SU-DHL-6 (cell line): ENCODE results near the gene SH3RF3.

ENCODE experiments used
- H2AFZ ChIP-seq: fragments of 200-600 bp; sonication (generic); 2 replicates; pipeline ENCODE4 v1.6.1; 2014; ENCODE audit warnings: low read depth, mild to moderate bottlenecking, moderate library complexity, mixed read lengths, antibody characterized with exemption, low read length; ENCODE audit not compliant: severe bottlenecking
- H3F3A ChIP-seq: fragments of 200-600 bp; shearing (Covaris generic); 2 replicates; pipeline ENCODE4 v1.6.0; 2016; ENCODE audit warnings: antibody characterized with exemption, mild to moderate bottlenecking; ENCODE audit not compliant: insufficient read depth
- H3K27ac ChIP-seq: fragments of 200-600 bp; sonication (generic); 2 replicates; pipeline ENCODE4 v1.5.1; 2016; ENCODE audit warnings: low read depth, mild to moderate bottlenecking, low read length, moderate library complexity, mixed read lengths
- H3K27me3 ChIP-seq: fragments of 200-600 bp; sonication (generic), shearing (Covaris generic); 2 replicates; pipeline ENCODE4 v1.6.0; 2014; ENCODE audit warnings: mild to moderate bottlenecking, low read length
- H3K36me3 ChIP-seq: fragments of 200-600 bp; sonication (generic); 2 replicates; pipeline ENCODE4 v1.6.1; 2014; ENCODE audit warnings: mild to moderate bottlenecking, low read length, mixed read lengths
- H3K4me2 ChIP-seq: fragments of 300-600, 200-600 bp; shearing (Covaris generic), sonication (generic); 2 replicates; pipeline ENCODE4 v1.6.0; 2014; ENCODE audit warnings: low read length, low read depth, mild to moderate bottlenecking; ENCODE audit not compliant: poor library complexity, severe bottlenecking
- H3K4me3 ChIP-seq: fragments of 200-600 bp; sonication (generic); 2 replicates; pipeline ENCODE4 v1.5.1; 2014; ENCODE audit warnings: antibody characterized with exemption, low read length, mild to moderate bottlenecking, mixed read lengths; ENCODE audit not compliant: insufficient read depth, poor library complexity, severe bottlenecking
- H3K79me2 ChIP-seq: fragments of 200-600 bp; sonication (generic); 2 replicates; pipeline ENCODE4 v1.6.1; 2014; ENCODE audit warnings: mild to moderate bottlenecking, low read length, moderate library complexity; ENCODE audit not compliant: insufficient read depth
- H3K9ac ChIP-seq: fragments of 200-600 bp; sonication (generic); 2 replicates; pipeline ENCODE4 v1.7.0; 2014; ENCODE audit warnings: mild to moderate bottlenecking, low read length
- H3K9me2 ChIP-seq: fragments of 200-600 bp; sonication (generic); replicated peaks from 2 replicates; pipeline ENCODE4 v1.6.1; 2014; ENCODE audit warnings: low read length; ENCODE audit not compliant: insufficient read depth
- H3K9me3 ChIP-seq: fragments of 200-600 bp; sonication (generic); 2 replicates; pipeline ENCODE4 v1.6.1; 2014; ENCODE audit warnings: low read length, mixed read lengths; ENCODE audit not compliant: insufficient read depth
- H4K20me1 ChIP-seq: fragments of 200-600 bp; sonication (generic); 2 replicates; pipeline ENCODE4 v1.6.1; 2014; ENCODE audit warnings: low read depth, mild to moderate bottlenecking, antibody characterized with exemption, low read length, moderate library complexity, mixed read lengths
- EZH2phosphoT487 ChIP-seq: fragments of 200-600 bp; sonication (generic), shearing (Covaris generic); conservative IDR thresholded peaks from 2 replicates; pipeline ENCODE4 v1.6.1; 2018; ENCODE audit warnings: mild to moderate bottlenecking, antibody characterized with exemption, low read length, moderate library complexity, mixed read lengths
- TF ChIP-seq, protein P1 (sequence below): fragments of 200-600 bp; sonication (generic); IDR thresholded peaks from one replicate; pipeline ENCODE4 v1.5.1; 2017; ENCODE audit warnings: antibody characterized with exemption, mild to moderate bottlenecking, low read length, moderate library complexity; ENCODE audit not compliant: insufficient read depth, poor library complexity, severe bottlenecking

Gene SH3RF3

DNA sequence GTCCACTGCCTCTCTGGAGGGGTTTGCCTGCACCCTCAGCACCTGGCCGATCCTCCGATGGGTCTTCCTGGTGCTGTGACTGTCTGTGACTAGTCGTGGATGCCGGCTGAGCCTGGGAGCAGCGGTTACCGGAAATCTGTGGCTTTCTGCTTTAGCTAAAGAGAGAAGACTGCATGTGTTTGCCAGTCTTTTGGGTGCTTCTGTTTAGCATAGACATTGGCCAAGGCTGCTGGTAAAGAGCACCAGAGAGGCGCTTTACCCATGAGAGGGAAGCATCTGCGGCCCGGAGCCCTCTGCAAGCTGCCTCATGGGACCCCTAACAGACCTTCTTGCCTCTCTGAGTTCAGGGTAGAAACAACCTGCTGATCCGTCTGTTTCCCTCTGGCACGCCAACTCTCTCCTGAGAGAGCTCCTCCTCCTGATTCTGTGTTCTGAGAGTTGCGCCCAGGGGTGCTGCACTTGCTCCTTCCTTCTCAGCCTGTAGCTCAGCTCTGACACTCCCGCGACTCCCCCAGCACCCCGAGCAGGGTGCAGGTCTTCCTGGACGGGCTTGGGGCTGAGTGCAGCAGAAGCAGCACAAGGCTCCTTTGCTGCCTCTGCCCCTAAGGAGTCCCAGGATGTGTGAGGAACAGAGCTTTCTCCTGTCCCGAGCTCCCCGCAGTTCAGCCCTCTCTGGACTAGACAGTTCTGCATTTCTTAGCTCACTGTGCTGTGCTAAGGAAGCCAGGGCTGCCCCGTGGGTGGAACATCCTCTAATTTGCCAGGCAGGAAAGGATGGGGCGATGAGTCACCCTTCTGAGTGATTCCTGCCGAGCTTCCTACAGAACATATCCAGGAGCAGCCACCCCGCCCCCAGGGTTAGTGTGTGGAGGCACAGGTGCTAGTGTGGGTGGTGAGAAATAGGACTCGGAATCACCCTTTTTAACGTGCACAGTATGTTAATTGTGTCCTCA, 203.2 kb downstream of the SH3RF3 start:
- Histone ChIP-seq H3K9me3 (no peaks in the 10 kb centered on the region), H3K27ac (no peak overlapping the region), H3F3A (no peaks in the 10 kb centered on the region), H2AFZ (no peak overlapping the region), H3K9me2 (no peaks in the 10 kb centered on the region), H3K4me3 (no peak overlapping the region), H3K79me2 (no peaks in the 10 kb centered on the region), H3K36me3 (no peaks in the 10 kb centered on the region), H3K9ac (no peak overlapping the region), H4K20me1 (no peaks in the 10 kb centered on the region), H3K27me3 (no peaks in the 10 kb centered on the region), H3K4me2 (no peak overlapping the region)
- TF ChIP-seq EZH2phosphoT487, result no peak
- TF ChIP-seq, protein P1, sequence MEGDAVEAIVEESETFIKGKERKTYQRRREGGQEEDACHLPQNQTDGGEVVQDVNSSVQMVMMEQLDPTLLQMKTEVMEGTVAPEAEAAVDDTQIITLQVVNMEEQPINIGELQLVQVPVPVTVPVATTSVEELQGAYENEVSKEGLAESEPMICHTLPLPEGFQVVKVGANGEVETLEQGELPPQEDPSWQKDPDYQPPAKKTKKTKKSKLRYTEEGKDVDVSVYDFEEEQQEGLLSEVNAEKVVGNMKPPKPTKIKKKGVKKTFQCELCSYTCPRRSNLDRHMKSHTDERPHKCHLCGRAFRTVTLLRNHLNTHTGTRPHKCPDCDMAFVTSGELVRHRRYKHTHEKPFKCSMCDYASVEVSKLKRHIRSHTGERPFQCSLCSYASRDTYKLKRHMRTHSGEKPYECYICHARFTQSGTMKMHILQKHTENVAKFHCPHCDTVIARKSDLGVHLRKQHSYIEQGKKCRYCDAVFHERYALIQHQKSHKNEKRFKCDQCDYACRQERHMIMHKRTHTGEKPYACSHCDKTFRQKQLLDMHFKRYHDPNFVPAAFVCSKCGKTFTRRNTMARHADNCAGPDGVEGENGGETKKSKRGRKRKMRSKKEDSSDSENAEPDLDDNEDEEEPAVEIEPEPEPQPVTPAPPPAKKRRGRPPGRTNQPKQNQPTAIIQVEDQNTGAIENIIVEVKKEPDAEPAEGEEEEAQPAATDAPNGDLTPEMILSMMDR, result no peak

DNA sequence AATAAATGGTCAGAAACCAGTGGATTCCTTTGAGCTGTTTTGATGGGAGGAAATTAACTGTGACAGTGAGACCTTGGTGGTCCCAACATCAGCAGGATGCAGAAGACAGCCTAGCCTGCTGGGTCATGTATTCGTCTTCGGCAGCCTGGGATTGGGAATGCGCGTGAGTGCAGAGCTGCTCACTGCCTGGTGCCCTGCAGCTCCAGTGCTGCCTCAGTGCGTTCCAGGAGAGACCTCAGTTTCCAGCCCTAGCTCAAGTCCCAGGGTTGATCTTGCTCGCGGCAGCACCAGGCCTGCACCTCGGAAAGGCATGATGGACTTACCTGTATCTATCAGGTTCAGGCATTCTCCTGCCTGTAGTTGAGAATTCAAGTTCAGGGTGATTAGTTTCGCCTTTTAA, 203.9 kb downstream of the SH3RF3 start:
- H3K4me3 ChIP-seq, result no peak overlapping the region
- H3K9ac ChIP-seq, result no peak overlapping the region
- TF ChIP-seq, protein P1, result no peak
- TF ChIP-seq EZH2phosphoT487, result no peak
- no peaks in the 10 kb centered on the region for H3K27me3 ChIP-seq
- no peak overlapping the region for H3K27ac ChIP-seq
- no peak overlapping the region for H2AFZ ChIP-seq
- no peaks in the 10 kb centered on the region for H3K9me3 ChIP-seq
- H3K79me2 ChIP-seq, result no peaks in the 10 kb centered on the region
- no peaks in the 10 kb centered on the region for H3K9me2 ChIP-seq
- no peaks in the 10 kb centered on the region for H3K36me3 ChIP-seq
- no peak overlapping the region for H3K4me2 ChIP-seq
- H3F3A ChIP-seq, result no peaks in the 10 kb centered on the region
- no peaks in the 10 kb centered on the region for H4K20me1 ChIP-seq

DNA sequence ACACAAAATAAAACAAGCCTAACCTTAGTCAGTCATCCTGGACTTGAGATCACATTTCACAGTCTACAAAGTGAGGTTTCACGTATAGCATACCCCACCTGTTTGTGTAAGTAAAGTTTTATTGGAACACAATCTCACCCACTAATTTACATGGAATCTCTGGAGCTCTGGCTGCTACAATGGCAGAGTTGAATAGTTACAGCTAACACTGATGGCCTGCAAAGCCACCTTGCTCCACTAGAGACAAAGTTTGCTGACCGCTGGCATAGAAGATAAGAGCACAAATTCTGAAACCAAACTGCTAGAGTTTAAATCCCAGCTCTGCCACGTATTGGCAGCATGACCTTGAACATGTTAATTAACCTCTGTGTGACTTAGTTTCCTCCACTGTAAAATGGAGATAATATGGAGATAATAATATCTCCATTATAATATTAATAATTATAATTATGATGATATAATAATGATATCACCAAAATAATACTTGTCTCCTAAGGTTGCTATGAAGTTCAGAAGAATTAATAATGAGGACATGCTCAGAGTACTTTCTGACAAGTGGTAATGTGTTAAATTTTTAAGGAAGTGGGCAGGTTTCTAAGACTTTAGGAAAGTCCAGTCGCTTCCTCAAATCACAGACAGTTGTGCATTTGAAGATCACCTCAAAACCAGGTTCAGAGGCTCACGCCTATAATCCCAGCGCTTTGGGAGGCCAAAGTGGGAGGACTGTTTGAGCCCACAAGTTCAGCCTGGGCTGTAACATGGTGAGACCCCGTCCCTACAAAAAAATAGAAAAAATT, 204.6 kb downstream of the SH3RF3 start:
- no peak overlapping the region for H3K9ac ChIP-seq
- no peak overlapping the region for H2AFZ ChIP-seq
- H3K79me2 ChIP-seq, result no peaks in the 10 kb centered on the region
- no peaks in the 10 kb centered on the region for H3K27me3 ChIP-seq
- H3K36me3 ChIP-seq, result no peaks in the 10 kb centered on the region
- no peak overlapping the region for H3K27ac ChIP-seq
- H3K9me2 ChIP-seq, result no peaks in the 10 kb centered on the region
- no peak overlapping the region for H3K4me2 ChIP-seq
- no peak for TF ChIP-seq EZH2phosphoT487
- TF ChIP-seq, protein P1, result no peak
- H3K9me3 ChIP-seq, result no peaks in the 10 kb centered on the region
- no peaks in the 10 kb centered on the region for H3F3A ChIP-seq
- H4K20me1 ChIP-seq, result no peaks in the 10 kb centered on the region
- no peak overlapping the region for H3K4me3 ChIP-seq
